PFSK-1 (cell line): ENCODE measurements around the gene CCDC169.

Source experiments
- FOXP2 ChIP-seq: optimal IDR thresholded peaks from 2 replicates; pipeline ENCODE3; 2011; ENCODE audit warnings: borderline replicate concordance, control low read depth, inconsistent platforms; ENCODE audit not compliant: insufficient read depth; ENCODE audit errors: extremely low read length, extremely low read depth
- TAF1 ChIP-seq: IDR thresholded peaks from 2 replicates; pipeline ENCODE4 v1.6.1; 2012; ENCODE audit warnings: low read length, control low read depth, borderline replicate concordance; ENCODE audit not compliant: insufficient read depth
- TF ChIP-seq, protein P1 (sequence below), 2 experiments: IDR thresholded peaks; 2 replicates each; pipeline versions ENCODE4 v1.6.1 to v1.8.0; 2011 to 2012; ENCODE audit warnings: low read depth in 2 of 2, low read length in 2 of 2, control low read depth in 1 of 2, inconsistent platforms in 1 of 2, mild to moderate bottlenecking in 1 of 2, moderate library complexity in 1 of 2; ENCODE audit not compliant: insufficient read depth in 1 of 2

GRCh38 chr13:36217456-36217855 is 80.2 kb downstream of the CCDC169 start:
- TF ChIP-seq, protein P1, sequence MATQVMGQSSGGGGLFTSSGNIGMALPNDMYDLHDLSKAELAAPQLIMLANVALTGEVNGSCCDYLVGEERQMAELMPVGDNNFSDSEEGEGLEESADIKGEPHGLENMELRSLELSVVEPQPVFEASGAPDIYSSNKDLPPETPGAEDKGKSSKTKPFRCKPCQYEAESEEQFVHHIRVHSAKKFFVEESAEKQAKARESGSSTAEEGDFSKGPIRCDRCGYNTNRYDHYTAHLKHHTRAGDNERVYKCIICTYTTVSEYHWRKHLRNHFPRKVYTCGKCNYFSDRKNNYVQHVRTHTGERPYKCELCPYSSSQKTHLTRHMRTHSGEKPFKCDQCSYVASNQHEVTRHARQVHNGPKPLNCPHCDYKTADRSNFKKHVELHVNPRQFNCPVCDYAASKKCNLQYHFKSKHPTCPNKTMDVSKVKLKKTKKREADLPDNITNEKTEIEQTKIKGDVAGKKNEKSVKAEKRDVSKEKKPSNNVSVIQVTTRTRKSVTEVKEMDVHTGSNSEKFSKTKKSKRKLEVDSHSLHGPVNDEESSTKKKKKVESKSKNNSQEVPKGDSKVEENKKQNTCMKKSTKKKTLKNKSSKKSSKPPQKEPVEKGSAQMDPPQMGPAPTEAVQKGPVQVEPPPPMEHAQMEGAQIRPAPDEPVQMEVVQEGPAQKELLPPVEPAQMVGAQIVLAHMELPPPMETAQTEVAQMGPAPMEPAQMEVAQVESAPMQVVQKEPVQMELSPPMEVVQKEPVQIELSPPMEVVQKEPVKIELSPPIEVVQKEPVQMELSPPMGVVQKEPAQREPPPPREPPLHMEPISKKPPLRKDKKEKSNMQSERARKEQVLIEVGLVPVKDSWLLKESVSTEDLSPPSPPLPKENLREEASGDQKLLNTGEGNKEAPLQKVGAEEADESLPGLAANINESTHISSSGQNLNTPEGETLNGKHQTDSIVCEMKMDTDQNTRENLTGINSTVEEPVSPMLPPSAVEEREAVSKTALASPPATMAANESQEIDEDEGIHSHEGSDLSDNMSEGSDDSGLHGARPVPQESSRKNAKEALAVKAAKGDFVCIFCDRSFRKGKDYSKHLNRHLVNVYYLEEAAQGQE (IDR thresholded peaks at IDR 0.05; ENCODE audit: insufficient read depth in 1 of 2, low read depth in 2 of 2, low read length in 2 of 2) = no peak
- TF ChIP-seq TAF1 = no peak
- no peak for TF ChIP-seq FOXP2
